ENCODE results near the gene TMED5. TPM values are rescaled to one million over a fixed set of nuclear protein-coding genes. Genes with fewer than 3 reads are reported as not detected.

The TMED5 gene
- total and polyA plus RNA-seq, 2 of the 4 experiments (the other 2 are of a cell fraction): 20.1 to 38.1 TPM

GRCh38 chr1:93180723-93181613 is 755 bp upstream of the TMED5 start, which contains the start of gene CCDC18:
Gene CCDC18 (plus strand): TSS chr1:93180724. CDS start chr1:93183362, 2,638 bp downstream.
- POLR2A ChIA-PET (ENCODE audit: unreplicated experiment): no interaction called here
- H4K8ac ChIP-seq (ENCODE audit: low read depth in 2 of 2, low read length in 2 of 2): peak within 1 kb of the TSS; percentile 82 to 96

More at GRCh38 chr1:93180723-93181613, 755 bp upstream of the TMED5 start, which contains the start of gene CCDC18:
- H2BK15ac ChIP-seq (ENCODE audit: low read depth, low read length): peak within 1 kb of the TSS; percentile 59; the same call in 2 of the 3 replicates
- H3K9me3 ChIP-seq (ENCODE audit: control insufficient read depth, insufficient read depth, low read length): no peaks in the 10 kb centered on the region
- H3K27ac ChIP-seq (ENCODE audit: insufficient read depth, low read length): peak within 1 kb of the TSS; percentile 91
- DNase-seq (peak; percentile 44), ATAC-seq (ENCODE audit: low read depth) (peak; percentile 0; the same call in 1 of the 2 replicates)
- H3K4ac ChIP-seq (ENCODE audit: low read depth, low read length): peak within 1 kb of the TSS; percentile 95
- in situ Hi-C loops (cut with MboI; ENCODE audit: low sequenced_read_pairs): no loop called here
- H3K18ac ChIP-seq (ENCODE audit: low read depth, low read length): peak within 1 kb of the TSS; percentile 81
- H2BK5ac ChIP-seq (ENCODE audit: low read depth, low read length, poor library complexity, severe bottlenecking): peak within 1 kb of the TSS; percentile 87
- CTCF ChIA-PET: no interaction called here
- peak within 1 kb of the TSS; percentile 73 for H2BK120ac ChIP-seq (ENCODE audit: low read depth, low read length)
- H3K9me1 ChIP-seq (ENCODE audit: insufficient read depth, low read length): no peaks in the 10 kb centered on the region
- H2AK5ac ChIP-seq (ENCODE audit: low read depth, low read length): peak within 1 kb of the TSS; percentile 94
- H3K4me3 ChIP-seq (ENCODE audit: insufficient read depth, low read depth, low read length): peak within 1 kb of the TSS; percentile 76
- H3K23ac ChIP-seq (ENCODE audit: low read depth, low read length): peak within 1 kb of the TSS; percentile 99
- H4K91ac ChIP-seq (ENCODE audit: insufficient read depth, low read depth, low read length): peak within 1 kb of the TSS; percentile 82
- H3K4me1 ChIP-seq (ENCODE audit: control insufficient read depth, insufficient read depth, low read length): no peaks in the 10 kb centered on the region
- dilution Hi-C loops (cut with HindIII; ENCODE audit: low sequenced_read_pairs, unreplicated experiment): no loop called here
- H3K56ac ChIP-seq (ENCODE audit: extremely low read depth, insufficient read depth, low read length): peak within 1 kb of the TSS; percentile 91
- peak within 1 kb of the TSS; percentile 97 for H2AK9ac ChIP-seq (replicated peaks; ENCODE audit: low read depth, low read length, poor library complexity)
- 0% methylated on average over 1 of the region's 43 CpGs; no CpG with 5 or more reads in 1 of the 2 experiments for WGBS, 2 experiments (ENCODE audit: extremely low coverage in 2 of 2, insufficient read length in 1 of 2)
- peak within 1 kb of the TSS; percentile 96 for H2AFZ ChIP-seq (replicated peaks; ENCODE audit: low read length, poor library complexity)
- BruUV-seq (replicated peaks): no TSS peak
- H4K5ac ChIP-seq (ENCODE audit: low read depth, low read length): peak within 1 kb of the TSS; percentile 47
- H4K20me1 ChIP-seq (ENCODE audit: insufficient read depth, low read length): peaks cover 20% of the 10 kb centered on the region
- peak within 1 kb of the TSS; percentile 97 for H3K4me2 ChIP-seq (ENCODE audit: low read depth, low read length)
- H3K79me1 ChIP-seq (ENCODE audit: low read depth in 1 of 2, low read length in 2 of 2): peaks cover 6 to 38% of the 10 kb centered on the region in 2 experiments
- H3K9ac ChIP-seq (ENCODE audit: low read depth, low read length): peak within 1 kb of the TSS; percentile 93
- H2BK20ac ChIP-seq (ENCODE audit: low read depth, low read length): no peak within 1 kb of the TSS; the same call in 1 of the 2 replicates
- no peaks in the 10 kb centered on the region for H3K27me3 ChIP-seq (ENCODE audit: control insufficient read depth, insufficient read depth, low read length)
- intact Hi-C loops (cut with micrococcal nuclease): loop anchor here (2.0 kb wide), 1 partner anchor 168 kb away; no protein-coding TSS in a partner anchor
- TF ChIP-seq CHD1 (IDR thresholded peaks at IDR 0.05; ENCODE audit: low read depth, low read length) (no peak), FOS (IDR thresholded peaks at IDR 0.05; ENCODE audit: low read depth, low read length) (no peak), NFE2L2 (IDR thresholded peaks at IDR 0.05; ENCODE audit: low read depth, low read length) (no peak), MXI1 (IDR thresholded peaks at IDR 0.05; ENCODE audit: borderline replicate concordance, low read depth, low read length) (peak; percentile 97), MAZ (IDR thresholded peaks at IDR 0.05; ENCODE audit: borderline replicate concordance, low read depth, low read length) (no peak)
- peak within 1 kb of the TSS; percentile 96 for H3K14ac ChIP-seq (replicated peaks; ENCODE audit: low read depth, low read length)
- H3K36me3 ChIP-seq (ENCODE audit: control insufficient read depth, insufficient read depth, low read length): peaks cover 2% of the 10 kb centered on the region; the same call in 1 of the 2 replicates

All from IMR-90 (cell line).